Activated gamma-delta T cell (primary cell): Measurements from ENCODE around the gene DLX1.
A peak's percentile ranks its signal among the peaks of the same experiment; 100 is the strongest.
"Not testable (repeated sequence)": the region's sequence is repeated elsewhere in the genome, so short reads cannot be mapped to it uniquely, and the experiment has no call there.

ENCODE experiments used
- DNase-seq: peaks from one replicate; lab custom pipeline; 2025; lab: John Stamatoyannopoulos, UW

Gene DLX1

GRCh38 chr2:172098650-172099471, 13.6 kb downstream of the DLX1 start:
- peak; percentile 37 for DNase-seq

GRCh38 chr2:172099472-172100079, 14.3 kb downstream of the DLX1 start:
- DNase-seq: no peak

GRCh38 chr2:172100080-172100934, 15.0 kb downstream of the DLX1 start:
- no peak for DNase-seq

- DNase-seq: no peak
Measured at GRCh38 chr2:172100935-172101820, 15.9 kb downstream of the DLX1 start.

GRCh38 chr2:172101821-172102390, 16.6 kb downstream of the DLX1 start:
- DNase-seq: peak; percentile 31

GRCh38 chr2:172102391-172103359, 17.4 kb downstream of the DLX1 start, which contains the start of gene DLX2:
TSS of gene DLX2 (minus strand) at chr2:172102900. CDS start at chr2:172102538, 362 bp downstream.
- DNase-seq: peak; percentile 60

GRCh38 chr2:172103471-172104272, 18.4 kb downstream of the DLX1 start:
- DNase-seq: peak; percentile 18

GRCh38 chr2:172105471-172106107, 20.3 kb downstream of the DLX1 start:
- DNase-seq: no peak

GRCh38 chr2:172106108-172106961, 21.0 kb downstream of the DLX1 start:
- DNase-seq: no peak

GRCh38 chr2:172107690-172108586, 22.6 kb downstream of the DLX1 start:
- no peak for DNase-seq

GRCh38 chr2:172108587-172108930, 23.3 kb downstream of the DLX1 start:
- no peak for DNase-seq

GRCh38 chr2:172109256-172109987, 24.1 kb downstream of the DLX1 start:
- no peak for DNase-seq

- no peak for DNase-seq
Measured at GRCh38 chr2:172109988-172110811, 24.9 kb downstream of the DLX1 start.

- DNase-seq: no peak
Measured at GRCh38 chr2:172113617-172114016, 28.3 kb downstream of the DLX1 start.

- DNase-seq: not testable (repeated sequence)
Measured at GRCh38 chr2:172114176-172114575, 28.9 kb downstream of the DLX1 start.
